Fibroblast of mammary gland (primary cell): Measurements from ENCODE around the gene SLC44A3.
"Not testable (repeated sequence)": the region's sequence is repeated elsewhere in the genome, so short reads cannot be mapped to it uniquely, and the experiment has no call there.

Experiments
- DNase-seq: peaks from one replicate; pipeline ENCODE4 v3.0.0-alpha.2; 2010; ENCODE audit warnings: low read depth
- H3K4me3 ChIP-seq: 2 replicates; pipeline ENCODE4 v1.5.1; 2011; ENCODE audit warnings: low read depth, mild to moderate bottlenecking, low read length, moderate library complexity; ENCODE audit not compliant: control insufficient read depth
- TF ChIP-seq, protein P1 (sequence below): conservative IDR thresholded peaks from 2 replicates; pipeline ENCODE4 v1.5.1; 2011; ENCODE audit warnings: low read depth, low read length, inconsistent platforms; ENCODE audit not compliant: control insufficient read depth, insufficient read depth

Gene SLC44A3

DNA sequence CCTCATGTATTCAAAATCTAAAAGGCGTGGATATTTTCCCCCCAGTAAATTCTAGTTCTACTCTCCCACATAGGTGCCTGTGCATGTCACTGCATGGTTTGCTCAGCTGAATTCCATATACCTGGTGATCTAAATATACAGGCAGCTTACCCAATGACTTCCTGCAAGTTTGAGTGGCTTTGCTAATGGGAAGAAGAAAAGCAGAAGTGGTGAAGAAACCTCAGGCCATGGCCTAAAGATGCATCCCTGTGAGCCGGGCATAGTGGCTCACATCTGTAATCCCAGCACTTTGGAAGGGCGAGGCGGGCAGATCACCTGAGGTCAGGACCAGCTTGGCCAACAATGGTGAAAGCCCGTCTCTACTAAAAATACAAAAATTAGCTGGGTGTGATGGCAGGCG is 11.5 kb downstream of the SLC44A3 start:
- TF ChIP-seq, protein P1, sequence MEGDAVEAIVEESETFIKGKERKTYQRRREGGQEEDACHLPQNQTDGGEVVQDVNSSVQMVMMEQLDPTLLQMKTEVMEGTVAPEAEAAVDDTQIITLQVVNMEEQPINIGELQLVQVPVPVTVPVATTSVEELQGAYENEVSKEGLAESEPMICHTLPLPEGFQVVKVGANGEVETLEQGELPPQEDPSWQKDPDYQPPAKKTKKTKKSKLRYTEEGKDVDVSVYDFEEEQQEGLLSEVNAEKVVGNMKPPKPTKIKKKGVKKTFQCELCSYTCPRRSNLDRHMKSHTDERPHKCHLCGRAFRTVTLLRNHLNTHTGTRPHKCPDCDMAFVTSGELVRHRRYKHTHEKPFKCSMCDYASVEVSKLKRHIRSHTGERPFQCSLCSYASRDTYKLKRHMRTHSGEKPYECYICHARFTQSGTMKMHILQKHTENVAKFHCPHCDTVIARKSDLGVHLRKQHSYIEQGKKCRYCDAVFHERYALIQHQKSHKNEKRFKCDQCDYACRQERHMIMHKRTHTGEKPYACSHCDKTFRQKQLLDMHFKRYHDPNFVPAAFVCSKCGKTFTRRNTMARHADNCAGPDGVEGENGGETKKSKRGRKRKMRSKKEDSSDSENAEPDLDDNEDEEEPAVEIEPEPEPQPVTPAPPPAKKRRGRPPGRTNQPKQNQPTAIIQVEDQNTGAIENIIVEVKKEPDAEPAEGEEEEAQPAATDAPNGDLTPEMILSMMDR: no peak
- H3K4me3 ChIP-seq: no peak overlapping the region
- DNase-seq: no peak

DNA sequence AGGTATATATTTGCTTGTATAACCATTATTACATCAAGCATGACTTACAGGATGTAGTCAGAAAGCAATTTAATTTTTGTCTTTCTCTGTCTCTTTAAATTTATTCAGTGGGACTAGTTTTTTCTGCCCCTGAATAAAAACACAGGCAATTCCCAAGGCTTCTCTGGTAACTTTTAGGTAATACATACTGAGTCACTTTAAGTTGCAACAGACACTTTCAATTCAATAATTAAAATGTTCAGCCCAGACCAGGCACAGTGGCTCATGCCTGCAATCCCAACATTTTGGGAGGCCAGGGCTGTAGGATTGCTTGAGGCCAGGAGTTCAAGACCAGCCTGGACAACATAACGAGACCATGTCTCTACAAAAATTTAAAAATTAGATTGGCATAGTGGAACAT is 12.3 kb downstream of the SLC44A3 start:
- DNase-seq: peak; percentile 69
- TF ChIP-seq, protein P1: no peak
- no peak overlapping the region for H3K4me3 ChIP-seq

DNA sequence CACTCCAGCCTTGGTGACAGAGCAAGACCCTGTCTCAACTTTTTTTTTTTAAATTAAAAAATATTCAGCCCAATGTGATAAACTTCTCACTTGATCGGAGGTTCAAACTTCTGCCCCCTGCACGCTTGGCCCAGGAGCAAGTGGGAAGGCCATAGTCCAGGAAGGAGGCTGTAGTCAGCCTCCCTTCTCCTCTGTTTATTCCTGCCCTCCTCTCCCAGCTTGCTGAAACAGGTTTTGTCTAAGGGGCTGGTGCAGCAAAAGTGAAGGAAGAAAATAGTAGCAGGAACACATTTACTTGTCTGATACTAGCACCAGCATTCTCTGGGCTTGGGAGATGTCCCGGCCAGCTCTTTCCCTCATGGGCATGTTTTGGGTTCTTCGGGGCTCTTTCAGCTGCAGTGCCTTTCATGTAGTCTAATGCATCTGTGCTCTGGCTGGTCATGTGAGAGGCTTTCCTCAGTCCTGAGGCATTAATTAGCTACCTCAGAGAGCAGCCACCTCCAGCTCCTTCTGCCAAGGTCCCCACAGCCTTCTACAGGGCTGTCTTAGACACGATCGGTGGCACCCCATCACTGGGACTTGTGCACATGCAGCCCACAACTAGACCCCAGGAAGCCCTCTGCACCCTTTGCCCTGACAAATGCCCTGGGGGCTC is 12.9 kb downstream of the SLC44A3 start:
- DNase-seq: no peak
- TF ChIP-seq, protein P1: no peak
- H3K4me3 ChIP-seq: no peak overlapping the region

DNA sequence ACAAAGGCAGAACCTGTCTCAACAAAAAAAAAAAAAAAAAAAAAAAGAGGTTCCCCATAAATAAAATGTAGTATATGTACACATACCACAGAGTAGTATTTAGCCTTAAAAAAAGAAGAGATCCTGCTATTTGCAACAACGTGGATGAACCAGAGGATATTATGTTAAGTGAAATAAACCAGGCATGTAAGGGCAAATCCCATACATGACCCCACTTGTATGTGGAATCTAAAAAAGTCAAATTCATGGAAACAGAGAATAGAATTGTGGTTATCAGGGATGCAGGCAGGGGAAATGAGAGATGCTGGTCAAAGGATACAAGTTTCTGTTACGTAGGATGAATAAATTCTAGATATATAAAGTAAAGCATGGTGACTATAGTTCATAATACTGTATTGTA is 16.7 kb downstream of the SLC44A3 start:
- no peak for DNase-seq
- TF ChIP-seq, protein P1: no peak
- H3K4me3 ChIP-seq: no peak overlapping the region

DNA sequence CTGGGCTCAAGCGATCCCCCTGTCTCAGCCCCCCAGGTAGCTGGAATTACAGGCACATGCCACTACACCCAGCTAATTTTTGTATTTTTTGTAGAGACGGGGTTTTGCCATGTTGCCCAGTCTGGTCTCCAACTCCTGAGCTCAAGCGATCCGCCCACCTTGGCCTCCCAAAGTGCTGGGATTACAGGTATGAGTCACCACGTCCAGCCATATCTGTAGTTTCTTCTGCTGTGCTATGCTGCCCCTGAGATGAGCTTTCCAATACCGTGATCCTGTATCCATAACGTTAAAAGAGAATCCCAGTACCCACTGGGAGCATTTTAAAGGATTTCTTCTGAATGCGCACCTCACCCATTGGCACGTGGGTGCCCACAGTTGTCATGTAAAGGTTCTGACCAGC is 20.2 kb downstream of the SLC44A3 start:
- H3K4me3 ChIP-seq, DNase-seq: not testable (repeated sequence)

DNA sequence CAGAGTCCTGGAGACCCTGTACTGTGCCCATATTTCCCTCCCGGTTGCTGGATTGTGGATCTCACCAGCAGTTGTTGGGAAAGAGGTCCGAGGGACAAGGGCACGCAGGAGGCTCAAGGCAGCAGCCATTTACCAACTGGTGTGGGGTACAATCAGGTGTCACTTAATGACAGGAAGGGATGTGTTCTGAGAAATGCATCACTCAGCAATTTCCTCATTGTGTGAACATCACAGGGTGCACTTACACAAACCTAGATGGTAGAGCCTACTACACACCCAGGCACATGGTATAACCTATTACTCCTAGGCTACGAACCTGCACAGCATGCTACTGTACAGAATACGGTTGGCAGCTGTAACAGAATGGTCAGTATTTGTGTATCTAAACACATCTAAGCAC is 20.7 kb downstream of the SLC44A3 start:
- TF ChIP-seq, protein P1: no peak
- H3K4me3 ChIP-seq: no peak overlapping the region
- DNase-seq: no peak

DNA sequence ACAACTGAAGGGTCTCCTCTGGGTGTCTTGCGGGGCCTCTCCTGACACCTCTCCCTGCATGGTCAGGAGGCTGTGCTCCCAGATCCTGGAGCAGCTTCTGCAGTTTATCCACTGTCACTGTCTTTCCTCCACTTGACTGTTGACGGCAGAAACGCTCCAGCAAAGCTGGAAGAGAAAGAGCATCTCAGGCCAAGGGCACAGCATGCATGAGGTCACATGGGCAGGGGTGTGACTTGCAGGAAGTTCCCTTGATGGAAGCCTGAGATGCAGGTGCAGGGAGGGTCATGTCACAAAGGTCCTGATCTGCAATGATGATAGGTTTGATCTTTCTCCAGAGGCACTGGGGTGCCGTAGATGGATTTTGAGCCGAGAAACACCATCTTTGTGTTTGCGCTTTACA is 23.3 kb downstream of the SLC44A3 start:
- no peak for DNase-seq
- TF ChIP-seq, protein P1: no peak
- no peak overlapping the region for H3K4me3 ChIP-seq

DNA sequence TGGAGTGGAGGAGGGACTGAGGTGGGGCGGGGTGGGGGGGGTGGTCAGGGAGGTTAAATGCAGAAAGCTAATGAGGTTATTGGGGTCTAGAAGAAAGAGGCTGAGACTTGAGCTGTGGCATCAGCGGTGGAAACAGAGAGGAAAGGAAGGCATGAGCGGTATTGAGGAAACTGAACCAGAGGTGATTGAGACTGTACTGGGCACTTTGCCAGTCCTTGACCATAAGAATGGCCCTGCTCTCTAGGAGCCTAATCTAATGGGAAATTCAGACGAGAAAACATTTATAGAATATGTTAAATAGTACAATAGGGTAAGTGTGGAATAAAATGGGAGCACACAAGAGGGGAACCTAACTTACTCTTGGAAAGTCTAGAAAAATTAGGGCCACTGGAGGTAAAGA is 23.7 kb downstream of the SLC44A3 start:
- H3K4me3 ChIP-seq: no peak overlapping the region
- DNase-seq: no peak
- TF ChIP-seq, protein P1: no peak
